ENCODE results near the gene GALNT12.

DNA sequence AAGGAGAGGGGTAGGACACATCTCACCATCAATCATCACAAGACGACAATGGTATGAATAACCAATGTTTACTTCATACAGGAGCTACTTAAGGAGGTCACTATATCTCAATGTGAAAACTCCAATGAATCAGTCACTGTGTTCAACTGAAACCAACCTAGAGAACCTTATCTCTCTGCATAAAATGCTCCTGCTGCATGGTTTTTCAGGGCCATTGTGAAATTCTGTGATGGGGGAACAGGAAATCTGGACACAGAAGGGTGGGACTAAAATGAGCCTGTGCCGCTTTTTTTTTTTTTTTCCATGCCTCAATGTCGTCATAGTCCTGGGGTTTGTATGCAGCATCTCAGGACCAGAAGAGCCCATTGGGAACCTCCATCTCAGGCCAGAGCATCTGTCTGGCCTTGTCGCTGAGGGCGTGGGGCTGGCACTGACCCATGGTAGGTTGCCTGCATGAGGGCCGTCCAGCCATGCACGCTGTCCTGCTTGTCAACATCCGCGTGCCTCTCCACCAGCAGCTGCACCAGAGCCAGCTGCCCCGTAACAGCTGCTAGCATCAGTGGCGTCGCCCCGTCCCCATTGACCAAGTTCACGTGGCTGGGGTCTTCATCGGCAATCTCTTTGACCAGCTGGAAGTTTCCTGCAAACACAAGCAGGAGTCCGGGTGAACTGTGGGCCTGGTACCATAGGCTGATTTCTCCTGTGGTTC, 23.8 kb upstream of the GALNT12 start:
- no peak for TF ChIP-seq EZH2 (IDR thresholded peaks at IDR 0.05)
- TF ChIP-seq POLR2AphosphoS5 (IDR thresholded peaks at IDR 0.05; ENCODE audit: borderline replicate concordance, low read depth, low read length): no peak

Measured in SK-N-MC (cell line).